ENCODE data around the gene ARHGAP42.

DNA sequence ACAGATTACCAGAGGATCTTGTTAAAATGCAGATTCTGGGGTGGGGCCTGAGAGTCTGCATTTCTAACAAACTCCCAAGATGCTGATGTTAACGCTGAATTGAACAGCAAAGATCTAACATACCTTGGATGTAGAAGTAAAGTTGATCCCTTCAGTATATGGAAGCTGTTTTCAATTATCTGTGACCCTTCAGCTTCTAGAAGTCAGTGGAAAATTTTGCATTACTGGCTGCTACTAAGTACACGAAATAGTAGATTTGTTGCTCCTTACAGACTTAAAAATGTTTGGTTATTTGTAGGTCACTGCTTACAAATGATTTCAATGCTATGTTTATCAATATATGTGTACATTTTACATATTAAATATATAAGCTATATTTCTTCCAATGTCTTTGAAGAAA lies 107.4 kb downstream of the ARHGAP42 start:
- TF ChIP-seq, protein P1, sequence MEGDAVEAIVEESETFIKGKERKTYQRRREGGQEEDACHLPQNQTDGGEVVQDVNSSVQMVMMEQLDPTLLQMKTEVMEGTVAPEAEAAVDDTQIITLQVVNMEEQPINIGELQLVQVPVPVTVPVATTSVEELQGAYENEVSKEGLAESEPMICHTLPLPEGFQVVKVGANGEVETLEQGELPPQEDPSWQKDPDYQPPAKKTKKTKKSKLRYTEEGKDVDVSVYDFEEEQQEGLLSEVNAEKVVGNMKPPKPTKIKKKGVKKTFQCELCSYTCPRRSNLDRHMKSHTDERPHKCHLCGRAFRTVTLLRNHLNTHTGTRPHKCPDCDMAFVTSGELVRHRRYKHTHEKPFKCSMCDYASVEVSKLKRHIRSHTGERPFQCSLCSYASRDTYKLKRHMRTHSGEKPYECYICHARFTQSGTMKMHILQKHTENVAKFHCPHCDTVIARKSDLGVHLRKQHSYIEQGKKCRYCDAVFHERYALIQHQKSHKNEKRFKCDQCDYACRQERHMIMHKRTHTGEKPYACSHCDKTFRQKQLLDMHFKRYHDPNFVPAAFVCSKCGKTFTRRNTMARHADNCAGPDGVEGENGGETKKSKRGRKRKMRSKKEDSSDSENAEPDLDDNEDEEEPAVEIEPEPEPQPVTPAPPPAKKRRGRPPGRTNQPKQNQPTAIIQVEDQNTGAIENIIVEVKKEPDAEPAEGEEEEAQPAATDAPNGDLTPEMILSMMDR (IDR thresholded peaks at IDR 0.05; ENCODE audit: insufficient read depth, low read length, poor library complexity, severe bottlenecking) = no peak
- no peak for TF ChIP-seq EZH2phosphoT487 (conservative IDR thresholded peaks at IDR 0.05; ENCODE audit: low read length)

Measured in SU-DHL-6 (cell line).